ENCODE data around the gene ADAM23. TPM values are rescaled to one million over a fixed set of nuclear protein-coding genes. Genes with fewer than 3 reads are reported as not detected.

The ADAM23 gene
- total and polyA plus RNA-seq, 2 experiments from 2014 or later, result 11.8 to 15.9 TPM

GRCh38 chr2:206452242-206452641 is 8.9 kb downstream of the ADAM23 start (continued):
- TF ChIP-seq REST (IDR thresholded peaks at IDR 0.05; ENCODE audit: unreplicated experiment) (no peak), ZNF331 (CRISPR knock-in tag; IDR thresholded peaks at IDR 0.05; ENCODE audit: low read depth) (no peak), CTCF (conservative IDR thresholded peaks at IDR 0.05; ENCODE audit: low read depth in 2 of 2) (no peak), ETS1 (IDR thresholded peaks at IDR 0.05) (no peak), STAT1 (IDR thresholded peaks at IDR 0.05; ENCODE audit: unreplicated experiment) (no peak), ZNF114 (CRISPR knock-in tag; IDR thresholded peaks at IDR 0.05) (no peak), CREB1 (CRISPR knock-in tag; IDR thresholded peaks at IDR 0.05; ENCODE audit: low read depth) (no peak), NANOG (IDR thresholded peaks at IDR 0.05; ENCODE audit: borderline replicate concordance) (no peak), POLR2AphosphoS5 (IDR thresholded peaks at IDR 0.05; ENCODE audit: low read depth) (no peak), EZH2 (IDR thresholded peaks at IDR 0.05; ENCODE audit: low read depth, unreplicated experiment) (no peak)

- peaks cover 11% of the 10 kb centered on the region for H3K4me1 ChIP-seq (ENCODE audit: insufficient read depth)
- no peak for ATAC-seq
- no peaks in the 10 kb centered on the region for H3K36me3 ChIP-seq (ENCODE audit: insufficient read depth)
- H3K9me2 ChIP-seq (ENCODE audit: insufficient read depth), result peaks cover 6% of the 10 kb centered on the region; the same call in 1 of the 2 replicates
- no peaks in the 10 kb centered on the region for H3F3A ChIP-seq (replicated peaks; ENCODE audit: low read depth)
- H4K20me1 ChIP-seq (replicated peaks; ENCODE audit: insufficient read depth), result peaks cover 3% of the 10 kb centered on the region; the same call in 1 of the 2 replicates
- H3K27ac Mint-ChIP-seq, result no peak overlapping the region
- no peak overlapping the region for H3K4me2 ChIP-seq
- no peak overlapping the region for H3K4me3 Mint-ChIP-seq
- H2AFZ ChIP-seq, result no peak overlapping the region
- H3K4me1 Mint-ChIP-seq, result peaks cover 21% of the 10 kb centered on the region
- H3K4me3 ChIP-seq, result no peak overlapping the region
- H3K27me3 Mint-ChIP-seq (ENCODE audit: insufficient read depth, low read depth, poor library complexity), result peaks cover 4% of the 10 kb centered on the region
- H3K27ac ChIP-seq (ENCODE audit: low read depth), result no peak overlapping the region
- H3K36me3 Mint-ChIP-seq (ENCODE audit: low read depth), result peaks cover 11% of the 10 kb centered on the region; the same call in 2 of the 3 replicates
- H3K79me2 ChIP-seq (replicated peaks; ENCODE audit: insufficient read depth), result peaks cover 5% of the 10 kb centered on the region; the same call in 1 of the 2 replicates
- no peak for DNase-seq (ENCODE audit: low spot score)
- H3K27me3 ChIP-seq (ENCODE audit: insufficient read depth), result no peaks in the 10 kb centered on the region
- no peaks in the 10 kb centered on the region for H3K9me3 Mint-ChIP-seq
- TF ChIP-seq CTCF (conservative IDR thresholded peaks at IDR 0.05; ENCODE audit: low read depth in 2 of 2) (no peak), ZNF331 (CRISPR knock-in tag; IDR thresholded peaks at IDR 0.05; ENCODE audit: low read depth) (no peak), STAT1 (IDR thresholded peaks at IDR 0.05; ENCODE audit: unreplicated experiment) (no peak), EZH2phosphoT487 (IDR thresholded peaks at IDR 0.05; ENCODE audit: unreplicated experiment) (no peak), ETS1 (IDR thresholded peaks at IDR 0.05) (no peak), POLR2AphosphoS5 (IDR thresholded peaks at IDR 0.05; ENCODE audit: low read depth) (no peak), REST (IDR thresholded peaks at IDR 0.05; ENCODE audit: unreplicated experiment) (no peak), JUNB (IDR thresholded peaks at IDR 0.05; ENCODE audit: unreplicated experiment) (no peak), EZH2 (IDR thresholded peaks at IDR 0.05; ENCODE audit: low read depth, unreplicated experiment) (no peak), CREB1 (CRISPR knock-in tag; IDR thresholded peaks at IDR 0.05; ENCODE audit: low read depth) (no peak)
Observed at GRCh38 chr2:206452750-206453149, 9.4 kb downstream of the ADAM23 start.

Measured in GM23338 (cell line).